GM19438 (cell line): ENCODE results near the gene PCDHGC3.

Experiments used
- ATAC-seq: cut with Tn5 transposase; IDR thresholded peaks from one replicate; pipeline ENCODE4 v1.9.1; 2021; ENCODE audit warnings: low read depth; ENCODE audit not compliant: unreplicated experiment

PCDHGC3 gene

GRCh38 chr5:141484641-141485311, 9.0 kb downstream of the PCDHGC3 start, which contains the start of gene PCDHGC4:
PCDHGC4 (plus strand) TSS chr5:141485030; CDS start chr5:141485174, 144 bp downstream.
- no peak for ATAC-seq

DNA sequence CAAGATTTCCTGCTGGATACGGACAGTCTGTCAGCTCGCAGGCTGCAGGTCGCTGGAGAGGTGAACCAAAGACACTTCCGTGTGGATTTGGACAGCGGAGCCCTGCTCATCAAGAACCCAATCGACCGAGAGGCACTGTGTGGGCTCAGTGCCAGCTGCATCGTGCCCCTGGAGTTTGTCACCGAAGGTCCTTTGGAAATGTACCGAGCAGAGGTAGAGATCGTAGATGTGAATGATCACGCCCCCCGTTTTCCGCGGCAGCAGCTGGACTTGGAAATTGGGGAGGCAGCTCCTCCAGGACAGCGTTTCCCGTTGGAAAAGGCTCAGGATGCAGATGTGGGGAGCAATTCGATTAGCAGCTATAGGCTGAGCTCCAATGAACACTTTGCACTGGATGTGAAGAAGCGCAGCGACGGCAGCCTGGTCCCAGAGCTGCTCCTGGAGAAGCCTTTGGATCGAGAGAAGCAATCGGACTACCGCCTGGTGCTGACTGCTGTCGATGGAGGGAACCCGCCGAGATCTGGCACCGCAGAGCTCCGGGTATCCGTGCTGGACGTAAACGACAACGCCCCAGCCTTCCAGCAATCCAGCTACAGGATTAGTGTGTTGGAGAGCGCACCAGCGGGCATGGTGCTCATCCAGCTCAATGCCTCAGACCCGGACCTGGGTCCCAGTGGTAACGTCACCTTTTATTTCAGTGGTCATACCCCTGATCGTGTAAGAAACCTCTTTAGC, 9.7 kb downstream of the PCDHGC3 start:
- no peak for ATAC-seq

DNA sequence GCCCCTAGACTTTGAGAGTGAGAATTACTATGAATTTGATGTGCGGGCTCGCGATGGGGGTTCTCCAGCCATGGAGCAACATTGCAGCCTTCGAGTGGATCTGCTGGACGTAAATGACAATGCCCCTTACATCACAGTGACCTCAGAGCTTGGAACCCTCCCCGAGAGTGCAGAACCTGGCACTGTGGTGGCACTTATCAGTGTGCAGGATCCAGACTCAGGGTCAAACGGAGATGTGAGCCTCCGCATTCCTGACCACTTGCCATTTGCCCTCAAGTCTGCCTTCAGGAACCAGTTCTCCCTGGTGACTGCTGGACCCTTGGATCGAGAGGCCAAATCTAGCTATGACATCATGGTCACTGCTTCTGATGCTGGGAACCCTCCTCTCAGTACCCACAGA, 10.3 kb downstream of the PCDHGC3 start:
- no peak for ATAC-seq

GRCh38 chr5:141487131-141487530, 11.4 kb downstream of the PCDHGC3 start:
- ATAC-seq = no peak

GRCh38 chr5:141488591-141489561, 13.1 kb downstream of the PCDHGC3 start, which contains the start of gene PCDHGC5:
PCDHGC5 (plus strand) TSS chr5:141489081; CDS start chr5:141489241, 160 bp downstream.
- ATAC-seq = no peak

DNA sequence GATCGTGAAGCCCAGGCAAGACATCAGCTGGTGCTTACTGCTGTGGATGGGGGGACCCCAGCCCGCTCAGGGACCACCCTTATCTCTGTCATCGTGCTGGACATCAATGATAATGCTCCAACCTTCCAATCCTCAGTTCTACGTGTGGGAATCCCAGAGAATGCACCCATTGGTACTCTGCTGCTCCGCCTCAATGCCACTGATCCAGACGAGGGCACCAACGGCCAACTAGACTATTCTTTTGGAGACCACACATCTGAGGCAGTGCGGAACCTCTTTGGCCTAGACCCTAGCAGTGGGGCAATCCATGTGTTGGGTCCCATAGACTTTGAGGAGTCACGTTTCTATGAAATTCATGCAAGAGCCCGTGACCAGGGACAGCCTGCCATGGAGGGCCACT, 14.1 kb downstream of the PCDHGC3 start:
- no peak for ATAC-seq

DNA sequence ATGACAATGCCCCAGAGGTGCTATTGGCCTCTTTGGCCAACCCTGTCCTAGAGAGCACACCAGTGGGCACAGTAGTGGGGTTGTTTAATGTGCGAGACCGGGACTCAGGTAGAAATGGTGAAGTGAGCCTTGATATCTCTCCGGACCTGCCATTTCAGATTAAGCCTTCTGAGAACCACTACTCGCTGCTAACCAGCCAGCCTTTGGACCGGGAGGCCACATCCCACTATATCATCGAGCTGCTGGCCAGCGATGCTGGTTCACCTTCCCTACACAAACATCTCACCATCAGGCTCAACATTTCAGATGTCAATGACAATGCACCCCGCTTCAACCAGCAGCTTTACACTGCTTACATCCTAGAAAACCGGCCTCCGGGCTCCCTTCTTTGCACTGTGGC, 14.5 kb downstream of the PCDHGC3 start:
- ATAC-seq = no peak

- no peak for ATAC-seq
These were observed 15.0 kb downstream of the PCDHGC3 start for GRCh38 chr5:141490771-141491170.

- ATAC-seq = peak; percentile 46
These were observed 15.8 kb downstream of the PCDHGC3 start for GRCh38 chr5:141491323-141492167.

DNA sequence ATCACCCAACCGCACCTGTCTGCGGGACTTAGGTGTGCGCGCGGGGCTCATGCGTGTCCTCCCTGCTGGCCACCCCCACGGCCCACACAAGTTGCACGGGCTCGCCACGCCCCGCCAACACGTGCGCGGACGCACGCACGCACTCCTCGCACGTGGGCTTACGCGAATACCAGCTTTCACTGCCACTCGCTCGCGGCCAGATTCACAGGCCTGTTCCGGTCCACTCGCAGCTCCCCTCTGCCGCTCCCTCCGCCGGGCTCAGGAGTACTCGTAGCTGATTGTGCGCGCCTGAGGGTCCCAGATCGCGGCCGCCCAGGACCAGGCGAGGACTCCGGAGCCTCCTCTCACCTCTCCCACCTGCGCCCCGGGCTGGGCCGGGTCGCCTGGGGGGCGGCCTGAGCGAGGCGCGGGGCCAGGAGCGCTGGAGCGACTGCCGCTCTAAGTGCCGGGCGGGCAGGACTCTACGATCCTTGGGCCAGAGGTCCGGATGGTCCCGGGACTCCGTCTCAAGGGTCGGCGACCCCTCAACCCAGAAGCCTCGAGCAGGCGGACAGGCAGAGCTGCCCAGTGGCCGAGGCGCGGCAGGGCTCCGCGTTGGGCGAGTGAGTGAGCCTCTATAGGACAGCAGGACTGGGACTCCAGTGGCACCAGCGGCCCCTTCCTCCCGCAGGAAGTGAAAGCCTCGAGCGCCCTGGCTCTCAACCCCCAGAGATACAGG, 16.6 kb downstream of the PCDHGC3 start:
- ATAC-seq = peak; percentile 45

DNA sequence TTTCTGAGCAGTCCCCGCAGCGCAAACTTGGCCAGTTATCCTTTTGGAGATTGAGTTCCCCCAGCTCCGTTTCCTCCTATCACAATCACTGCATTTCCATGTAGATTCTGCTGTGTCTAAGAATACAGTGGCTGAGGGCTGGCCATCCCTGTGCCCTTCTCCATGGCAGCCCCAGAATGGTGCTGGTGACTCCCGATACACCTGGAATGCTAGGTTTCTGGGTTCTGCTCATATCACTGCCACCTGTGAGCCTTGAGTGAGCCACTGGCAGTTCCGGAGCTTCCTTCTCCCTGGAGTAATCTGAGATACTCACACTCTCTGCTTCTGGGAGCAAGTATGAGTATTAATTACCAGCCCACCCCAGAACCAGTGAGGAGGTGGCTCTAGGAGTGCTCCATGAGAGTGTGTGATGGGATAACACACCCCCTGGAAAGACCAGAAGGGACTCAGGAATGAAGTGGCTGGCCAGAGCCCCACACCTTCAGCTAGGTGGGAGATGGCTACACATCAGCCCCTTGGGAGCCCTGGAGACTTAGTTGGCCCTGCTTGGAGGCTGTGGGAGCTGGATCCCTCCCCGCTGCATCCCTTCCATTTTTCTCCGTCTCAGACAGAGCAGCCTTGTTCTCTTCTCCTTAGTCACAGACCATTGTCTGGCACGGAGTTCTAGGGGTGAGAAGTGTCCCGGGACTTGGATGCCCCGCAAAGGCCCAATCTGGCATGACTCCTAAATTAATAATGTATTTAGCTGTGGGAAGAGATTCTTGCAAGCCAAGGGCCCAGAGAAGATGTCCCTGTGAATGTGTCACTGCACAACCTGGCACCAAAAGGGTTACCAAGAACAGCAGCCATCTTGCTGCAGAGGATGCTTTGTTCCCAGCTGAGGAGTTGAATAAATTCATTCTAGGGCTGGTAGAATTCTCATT, 18.0 kb downstream of the PCDHGC3 start:
- ATAC-seq = no peak

GRCh38 chr5:141494761-141495452, 19.1 kb downstream of the PCDHGC3 start:
- no peak for ATAC-seq

DNA sequence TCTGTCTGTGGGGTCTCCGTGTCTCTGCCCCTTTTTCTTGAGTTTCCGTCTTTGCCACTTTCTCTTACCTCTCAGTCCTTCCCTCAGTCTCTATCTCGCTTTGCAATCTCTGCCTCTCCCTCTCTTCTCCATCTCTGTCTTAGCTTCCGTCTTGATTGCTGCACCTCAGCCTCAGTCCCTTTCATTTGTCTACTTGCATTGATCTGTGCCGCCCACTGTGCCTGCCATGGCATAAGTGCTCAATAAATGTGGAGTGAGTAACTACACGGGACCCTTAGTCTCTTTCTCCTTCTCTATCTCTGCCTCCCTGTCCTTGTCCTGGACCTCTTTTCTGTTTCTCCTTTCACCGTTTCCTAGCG, 19.7 kb downstream of the PCDHGC3 start:
- ATAC-seq = no peak

DNA sequence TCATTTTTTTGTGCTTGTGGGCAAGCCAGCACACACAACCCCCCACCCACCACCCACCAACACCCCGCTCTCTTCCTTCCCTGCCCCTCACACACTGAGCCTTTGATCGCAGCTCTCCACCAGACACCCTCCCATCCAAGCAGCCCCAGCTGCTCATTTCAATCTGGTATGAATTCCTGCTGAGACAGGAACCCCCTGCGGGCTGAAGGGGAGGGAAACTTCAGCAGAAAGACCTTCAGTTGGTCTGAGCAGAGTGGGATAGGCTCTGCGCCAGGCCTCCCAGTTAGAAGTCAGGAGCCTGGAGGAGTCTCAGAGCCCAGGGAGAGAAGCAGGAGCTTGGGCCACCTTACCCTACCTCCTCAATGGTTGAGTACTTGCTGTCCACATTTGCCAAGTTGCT, 20.3 kb downstream of the PCDHGC3 start:
- no peak for ATAC-seq

DNA sequence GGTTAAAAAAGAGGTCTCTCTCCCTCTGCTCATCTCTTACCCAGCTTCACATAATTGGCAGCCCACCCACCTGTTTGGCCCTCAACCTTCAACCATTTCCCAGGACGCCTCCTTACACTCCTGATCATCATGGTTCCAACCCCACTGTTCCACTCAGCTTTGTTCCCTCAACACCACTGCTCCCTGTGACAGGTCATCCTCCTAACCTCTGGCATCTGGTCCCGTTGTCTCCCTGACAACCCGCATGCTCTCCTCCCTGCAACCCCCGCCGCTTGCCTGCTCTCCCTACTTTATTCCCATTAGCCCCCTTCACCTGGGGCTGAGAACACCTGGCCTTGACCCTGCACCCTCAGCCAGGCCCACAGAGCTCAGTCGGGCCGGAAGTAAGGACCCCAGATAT, 26.0 kb downstream of the PCDHGC3 start:
- ATAC-seq = no peak

DNA sequence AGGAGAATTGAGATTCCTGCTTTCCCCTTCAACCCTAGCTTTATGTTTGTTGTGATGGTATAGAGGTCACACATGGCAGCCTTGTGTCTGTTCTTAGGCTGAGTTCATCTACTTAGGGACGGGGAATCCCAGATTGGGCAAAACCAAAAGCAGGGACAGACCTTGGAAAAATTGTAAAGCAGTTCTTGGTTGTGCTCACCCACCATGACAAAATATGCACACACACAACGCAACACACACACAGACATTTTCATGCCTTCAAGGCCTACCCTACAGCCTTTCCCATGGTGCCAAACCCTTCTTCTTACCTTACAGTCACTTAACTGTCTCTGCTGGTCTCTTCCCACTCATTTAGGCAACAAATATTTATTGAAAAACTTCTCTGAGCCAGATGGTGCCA, 27.9 kb downstream of the PCDHGC3 start:
- no peak for ATAC-seq

DNA sequence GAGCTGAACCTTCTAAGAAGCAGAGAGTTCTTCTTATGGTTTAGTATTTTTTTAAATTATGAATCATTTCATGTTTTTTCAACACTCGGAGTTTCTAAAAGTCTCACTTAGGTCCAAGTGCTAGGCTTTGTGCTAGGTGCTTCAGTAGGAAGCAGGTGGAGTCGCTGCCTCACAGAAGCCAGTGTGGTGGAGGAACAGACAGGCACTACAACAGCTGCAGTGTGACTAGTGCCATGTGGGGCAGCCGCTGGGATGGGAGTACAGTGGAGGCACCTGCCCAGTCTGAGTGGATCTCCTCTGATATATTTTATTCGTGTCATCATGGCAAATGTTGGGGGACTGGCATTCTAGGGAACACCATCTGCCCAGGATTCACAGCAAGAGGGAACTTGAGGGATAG, 28.4 kb downstream of the PCDHGC3 start:
- ATAC-seq = no peak
